Mesendoderm (in vitro differentiated cells): ENCODE results near the gene USP48.

ENCODE experiments used
- DNase-seq: peaks from one replicate; pipeline ENCODE4 v3.0.0; 2013
- H2AK5ac ChIP-seq: 2 replicates; pipeline ENCODE4 v1.6.1; 2013; ENCODE audit warnings: low read length, inconsistent platforms
- H2BK120ac ChIP-seq: 2 replicates; pipeline ENCODE4 v1.6.1; 2013; ENCODE audit warnings: low read depth, mild to moderate bottlenecking, low read length, moderate library complexity, mixed read lengths
- H2BK15ac ChIP-seq: replicated peaks from 2 replicates; pipeline ENCODE4 v1.6.1; 2013; ENCODE audit warnings: low read depth, mild to moderate bottlenecking, moderate library complexity
- H2BK5ac ChIP-seq: 2 replicates; pipeline ENCODE4 v1.6.1; 2013; ENCODE audit warnings: low read length, inconsistent platforms
- H3K18ac ChIP-seq: 2 replicates; pipeline ENCODE4 v1.6.1; 2013; ENCODE audit warnings: mild to moderate bottlenecking, low read length, mixed read lengths
- H3K23ac ChIP-seq: one replicate; pipeline ENCODE4 v1.6.1; 2013; ENCODE audit warnings: low read length
- H3K27ac ChIP-seq: 2 replicates; pipeline ENCODE4 v1.5.1; 2013; ENCODE audit warnings: low read depth, mild to moderate bottlenecking, inconsistent platforms, low read length, moderate library complexity
- H3K27me3 ChIP-seq: 2 replicates; pipeline ENCODE4 v1.6.1; 2013; ENCODE audit warnings: low read length, control low read depth, mild to moderate bottlenecking, inconsistent platforms; ENCODE audit not compliant: insufficient read depth, poor library complexity
- H3K36me3 ChIP-seq: 2 replicates; pipeline ENCODE4 v1.6.1; 2013; ENCODE audit warnings: low read length, inconsistent platforms; ENCODE audit not compliant: control insufficient read depth, insufficient read depth
- H3K4ac ChIP-seq: one replicate; pipeline ENCODE4 v1.6.1; 2013; ENCODE audit warnings: low read depth, mild to moderate bottlenecking, low read length, moderate library complexity
- H3K4me1 ChIP-seq: 2 replicates; pipeline ENCODE4 v1.6.1; 2013; ENCODE audit warnings: low read depth, low read length, inconsistent platforms; ENCODE audit not compliant: control insufficient read depth
- H3K4me2 ChIP-seq: 2 replicates; pipeline ENCODE4 v1.6.1; 2013; ENCODE audit warnings: low read length
- H3K4me3 ChIP-seq: 2 replicates; pipeline ENCODE4 v1.5.1; 2013; ENCODE audit warnings: mild to moderate bottlenecking, low read length
- H3K56ac ChIP-seq: one replicate; pipeline ENCODE4 v1.6.1; 2013; ENCODE audit warnings: low read length
- H3K79me1 ChIP-seq: 2 replicates; pipeline ENCODE4 v1.6.1; 2013; ENCODE audit warnings: low read length, inconsistent platforms
- H3K79me2 ChIP-seq: 2 replicates; pipeline ENCODE4 v1.6.1; 2013; ENCODE audit warnings: mild to moderate bottlenecking, low read length; ENCODE audit not compliant: control insufficient read depth, insufficient read depth
- H3K9ac ChIP-seq: 2 replicates; pipeline ENCODE4 v1.6.1; 2013; ENCODE audit warnings: low read length, inconsistent platforms
- H4K5ac ChIP-seq: one replicate; pipeline ENCODE4 v1.6.1; 2013; ENCODE audit warnings: low read length
- H4K8ac ChIP-seq: one replicate; pipeline ENCODE4 v1.6.1; 2013; ENCODE audit warnings: low read depth, mild to moderate bottlenecking, control low read depth, low read length, moderate library complexity
- WGBS: extraction: QIAGEN DNeasy Blood & Tissue Kit; methylation state at CpG from one replicate; pipeline ENCODE4 v1.1.7; 2013; ENCODE audit warnings: low lambda C conversion rate, missing lambda C conversion rate; ENCODE audit not compliant: insufficient coverage; ENCODE audit errors: extremely low coverage; 5-methylcytosine and 5-hydroxymethylcytosine counted together

Gene USP48

DNA sequence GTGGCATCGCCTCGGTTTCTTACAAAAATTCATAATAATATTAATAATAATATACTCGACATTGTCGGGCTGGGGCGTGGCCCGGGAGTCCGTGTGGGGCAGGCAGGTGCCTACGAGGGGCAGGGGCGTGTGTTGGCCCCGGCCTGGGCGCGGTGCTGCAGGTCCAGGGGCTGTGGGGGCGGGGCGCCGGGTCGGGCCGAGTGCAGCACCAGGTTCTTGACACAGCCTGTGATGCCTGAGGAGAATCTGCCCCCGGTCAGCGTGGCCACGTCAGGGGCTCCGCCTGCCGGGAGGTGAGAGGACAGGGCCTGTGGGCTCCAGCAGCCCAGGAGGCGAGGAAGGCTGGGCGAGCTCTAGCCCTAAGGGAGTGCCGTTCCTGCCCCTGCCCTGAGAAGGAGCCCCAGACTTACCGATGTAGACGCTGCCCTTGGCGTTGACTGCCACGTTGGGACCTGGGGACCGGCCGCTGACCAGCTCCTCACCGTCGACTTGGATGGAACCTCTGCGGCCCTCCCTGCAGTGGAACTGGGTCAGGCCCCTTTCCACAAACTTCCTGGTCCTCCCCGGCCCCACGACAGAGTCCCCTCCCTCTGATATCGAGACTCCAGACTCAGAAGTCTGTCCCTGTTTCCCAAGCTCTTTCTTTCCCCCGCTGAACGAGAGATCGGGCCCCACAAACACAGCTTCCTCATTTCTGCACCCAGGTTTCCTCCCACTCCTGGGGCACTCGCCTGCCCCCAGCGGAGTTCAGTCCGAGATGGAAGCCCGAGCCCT, 40.4 kb upstream of the USP48 start:
- WGBS, result no CpG with 5 or more reads among the region's 44 CpGs

DNA sequence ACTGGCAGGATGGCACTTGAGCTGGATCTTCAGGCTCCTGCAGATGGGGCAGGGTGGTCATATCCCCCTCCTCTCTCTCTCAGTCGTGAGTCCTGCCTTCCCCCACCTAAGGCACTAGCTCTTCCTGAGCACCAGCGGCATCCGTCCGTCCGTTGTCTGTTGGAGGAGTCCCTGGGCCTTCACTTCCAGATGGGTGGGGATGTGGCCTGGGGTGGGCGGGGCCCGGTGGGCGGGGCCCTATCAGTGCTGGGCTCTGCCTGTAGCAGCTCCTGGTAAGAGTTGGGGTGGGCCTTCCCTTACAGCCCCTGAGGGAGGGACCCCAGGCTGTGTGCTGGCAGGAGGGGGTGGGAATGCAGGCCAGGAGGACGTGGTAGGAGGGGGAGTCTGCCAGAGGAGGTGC, 39.4 kb upstream of the USP48 start:
- WGBS, result no CpG with 5 or more reads among the region's 9 CpGs
- no peak overlapping the region for H3K56ac ChIP-seq
- no peaks in the 10 kb centered on the region for H3K27me3 ChIP-seq
- no peak overlapping the region for H4K5ac ChIP-seq
- H3K18ac ChIP-seq, result no peak overlapping the region
- H3K27ac ChIP-seq, result no peak overlapping the region
- no peaks in the 10 kb centered on the region for H3K4me1 ChIP-seq
- no peaks in the 10 kb centered on the region for H3K79me2 ChIP-seq
- no peak overlapping the region for H3K4me2 ChIP-seq
- H3K9ac ChIP-seq, result no peak overlapping the region
- H2BK5ac ChIP-seq, result no peak overlapping the region
- H2AK5ac ChIP-seq, result no peak overlapping the region
- H2BK15ac ChIP-seq, result no peak overlapping the region
- DNase-seq, result peak; percentile 40
- H3K23ac ChIP-seq, result no peak overlapping the region
- peaks cover 1% of the 10 kb centered on the region for H3K36me3 ChIP-seq
- H4K8ac ChIP-seq, result no peak overlapping the region
- no peak overlapping the region for H2BK120ac ChIP-seq
- H3K4ac ChIP-seq, result no peak overlapping the region
- H3K79me1 ChIP-seq, result no peaks in the 10 kb centered on the region
- no peak overlapping the region for H3K4me3 ChIP-seq

More for the DNA sequence above, 40.4 kb upstream of the USP48 start:
- Histone ChIP-seq H3K36me3 (peaks cover 5% of the 10 kb centered on the region), H2AK5ac (no peak overlapping the region), H4K8ac (no peak overlapping the region), H2BK5ac (no peak overlapping the region), H4K5ac (no peak overlapping the region), H3K79me1 (no peaks in the 10 kb centered on the region), H3K18ac (no peak overlapping the region), H3K56ac (no peak overlapping the region), H3K27me3 (no peaks in the 10 kb centered on the region), H3K23ac (no peak overlapping the region), H3K4me3 (no peak overlapping the region), H3K79me2 (no peaks in the 10 kb centered on the region), H3K4me1 (no peaks in the 10 kb centered on the region), H2BK120ac (no peak overlapping the region), H2BK15ac (no peak overlapping the region), H3K9ac (no peak overlapping the region), H3K27ac (no peak overlapping the region), H3K4me2 (no peak overlapping the region), H3K4ac (no peak overlapping the region)
- DNase-seq, result no peak

- no peak overlapping the region for H3K56ac ChIP-seq
- no peak overlapping the region for H3K4ac ChIP-seq
- no peak overlapping the region for H2BK15ac ChIP-seq
- H3K4me1 ChIP-seq, result no peaks in the 10 kb centered on the region
- no peak overlapping the region for H4K8ac ChIP-seq
- peaks cover 1% of the 10 kb centered on the region for H3K36me3 ChIP-seq
- no peak overlapping the region for H2BK5ac ChIP-seq
- no peaks in the 10 kb centered on the region for H3K79me2 ChIP-seq
- no peaks in the 10 kb centered on the region for H3K27me3 ChIP-seq
- H2BK120ac ChIP-seq, result no peak overlapping the region
- H3K9ac ChIP-seq, result no peak overlapping the region
- no peak overlapping the region for H3K27ac ChIP-seq
- H3K4me2 ChIP-seq, result no peak overlapping the region
- DNase-seq, result no peak
- H3K4me3 ChIP-seq, result no peak overlapping the region
- WGBS, result no CpG with 5 or more reads among the region's 11 CpGs
- no peak overlapping the region for H3K18ac ChIP-seq
- no peak overlapping the region for H2AK5ac ChIP-seq
- no peaks in the 10 kb centered on the region for H3K79me1 ChIP-seq
- no peak overlapping the region for H3K23ac ChIP-seq
- no peak overlapping the region for H4K5ac ChIP-seq
Observed at GRCh38 chr1:21821385-21822019, 38.6 kb upstream of the USP48 start.

DNA sequence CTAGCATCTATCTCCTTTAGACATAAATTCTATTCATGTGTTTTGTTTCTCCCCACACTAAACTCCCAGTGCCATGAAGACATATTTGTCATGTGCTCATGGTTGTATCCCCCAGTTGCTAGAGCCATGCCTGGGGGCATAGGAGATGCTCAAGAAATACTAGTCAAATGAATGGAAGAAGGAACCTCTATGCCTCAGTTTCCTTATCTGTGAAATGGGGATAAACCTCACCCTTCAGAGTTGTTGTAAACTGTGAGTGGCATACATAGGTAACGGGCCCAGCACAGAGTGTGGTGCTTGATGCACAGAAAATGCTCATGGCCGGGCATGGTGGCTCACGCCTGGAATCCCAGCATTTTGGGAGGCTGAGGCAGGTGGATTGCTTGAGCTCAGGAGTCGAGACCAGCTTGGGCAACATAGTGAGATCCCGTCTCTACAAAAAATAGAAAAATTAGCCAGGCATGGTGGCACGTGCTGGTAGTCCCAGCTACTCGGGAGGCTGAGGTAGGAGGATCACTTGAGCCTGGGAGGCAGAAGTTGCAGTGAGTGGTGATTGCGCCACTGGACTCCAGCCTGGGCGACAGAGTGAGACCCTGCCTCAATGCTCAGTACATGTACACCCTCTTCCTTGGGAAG, 37.8 kb upstream of the USP48 start:
- Histone ChIP-seq H2BK5ac (no peak overlapping the region), H3K36me3 (peaks cover 1% of the 10 kb centered on the region), H3K27ac (no peak overlapping the region), H3K4me1 (no peaks in the 10 kb centered on the region), H2BK15ac (no peak overlapping the region), H3K4ac (no peak overlapping the region), H4K8ac (no peak overlapping the region), H3K4me2 (no peak overlapping the region), H3K9ac (no peak overlapping the region), H3K18ac (no peak overlapping the region), H3K56ac (no peak overlapping the region), H2BK120ac (no peak overlapping the region), H3K79me2 (no peaks in the 10 kb centered on the region), H2AK5ac (no peak overlapping the region), H4K5ac (no peak overlapping the region), H3K79me1 (no peaks in the 10 kb centered on the region), H3K27me3 (no peaks in the 10 kb centered on the region), H3K4me3 (no peak overlapping the region), H3K23ac (no peak overlapping the region)
- whole genome bisulfite sequencing, result no CpG with 5 or more reads among the region's 9 CpGs
- DNase-seq, result no peak

DNA sequence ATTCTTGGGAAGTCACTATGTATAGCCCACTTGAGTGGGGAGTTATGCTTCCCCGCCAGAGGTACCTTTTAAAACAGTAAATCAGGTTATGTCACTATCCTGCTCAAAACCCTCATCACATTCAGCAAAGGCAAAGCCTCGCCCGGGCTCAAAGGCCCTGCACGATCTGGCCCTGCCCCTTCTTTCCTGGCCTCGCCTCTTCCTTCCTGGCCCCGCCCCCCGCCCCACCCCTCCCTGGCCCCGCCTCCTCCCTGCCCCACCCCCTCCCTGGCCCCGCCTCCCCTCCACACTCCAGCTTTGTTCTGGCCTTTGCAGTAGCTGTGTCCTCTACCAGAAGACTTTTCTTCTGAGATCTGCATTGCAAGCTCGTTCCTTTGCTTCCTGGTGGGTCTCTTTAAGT, 35.7 kb upstream of the USP48 start:
- no peaks in the 10 kb centered on the region for H3K4me1 ChIP-seq
- H3K79me2 ChIP-seq, result no peaks in the 10 kb centered on the region
- no peak overlapping the region for H2BK120ac ChIP-seq
- H3K23ac ChIP-seq, result no peak overlapping the region
- no peaks in the 10 kb centered on the region for H3K36me3 ChIP-seq
- no peak overlapping the region for H3K4me2 ChIP-seq
- no peak overlapping the region for H3K4ac ChIP-seq
- H3K79me1 ChIP-seq, result no peaks in the 10 kb centered on the region
- no peak overlapping the region for H2AK5ac ChIP-seq
- WGBS, result no CpG with 5 or more reads among the region's 10 CpGs
- no peak overlapping the region for H2BK5ac ChIP-seq
- no peak overlapping the region for H4K5ac ChIP-seq
- H4K8ac ChIP-seq, result no peak overlapping the region
- DNase-seq, result peak; percentile 59
- no peak overlapping the region for H2BK15ac ChIP-seq
- H3K9ac ChIP-seq, result no peak overlapping the region
- no peak overlapping the region for H3K18ac ChIP-seq
- no peak overlapping the region for H3K27ac ChIP-seq
- no peaks in the 10 kb centered on the region for H3K27me3 ChIP-seq
- H3K56ac ChIP-seq, result peak overlapping the region; percentile 5
- H3K4me3 ChIP-seq, result no peak overlapping the region
